Measurements from ENCODE around the gene AMBN. TPM values are rescaled to one million over a fixed set of nuclear protein-coding genes. Genes with fewer than 3 reads are reported as not detected.

AMBN gene
- polyA plus RNA-seq, 1 donor (not counting 4 experiments of a cell fraction or from before 2014, with no cell fraction given), result not detected

DNA sequence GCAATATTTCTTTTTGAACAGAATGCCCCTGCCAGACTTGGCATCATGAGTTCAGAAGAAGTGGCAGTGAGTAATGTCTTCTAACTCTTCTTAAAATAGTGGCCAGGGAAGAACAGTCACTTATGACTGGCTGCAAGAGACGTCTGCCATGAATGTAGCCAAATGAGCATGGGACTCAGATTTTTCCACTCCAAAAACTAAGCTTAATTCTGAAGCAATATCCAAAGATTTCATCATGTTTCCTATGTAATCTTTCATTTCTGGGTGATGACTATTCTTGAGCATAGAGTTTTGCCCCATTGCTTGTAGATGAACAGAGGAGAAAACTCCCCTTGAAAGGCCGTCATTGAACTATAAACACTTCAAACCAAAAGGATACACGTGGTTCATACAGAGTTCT, 11.8 kb downstream of the AMBN start:
- no peaks in the 10 kb centered on the region for H3K27me3 ChIP-seq (ENCODE audit: control insufficient read depth, extremely low read depth, insufficient read depth, low read length)
- no peak overlapping the region for H3K4me3 ChIP-seq (ENCODE audit: control insufficient read depth in 2 of 3, extremely low read depth in 1 of 3, insufficient read depth in 2 of 3, low read depth in 1 of 3, low read length in 3 of 3)
- H3K9ac ChIP-seq (ENCODE audit: control insufficient read depth, extremely low read depth, insufficient read depth, low read length), result no peak overlapping the region
- no peaks in the 10 kb centered on the region for H3K9me1 ChIP-seq (ENCODE audit: control insufficient read depth, extremely low read depth, insufficient read depth, low read length)
- no peak overlapping the region for H2AFZ ChIP-seq (ENCODE audit: control insufficient read depth, low read length)
- no peaks in the 10 kb centered on the region for H3K79me2 ChIP-seq (ENCODE audit: control insufficient read depth, insufficient read depth, low read length)
- dilution Hi-C loops (cut with MboI; ENCODE audit: extremely low pct_ligation_motif_present, low sequenced_read_pairs), result no loop called here
- no peak overlapping the region for H3K27ac ChIP-seq (ENCODE audit: control insufficient read depth, insufficient read depth, low read length)
- H3K4me1 ChIP-seq (ENCODE audit: control insufficient read depth, extremely low read depth, insufficient read depth, low read length), result no peaks in the 10 kb centered on the region
- no peak for TF ChIP-seq EZH2 (IDR thresholded peaks at IDR 0.05; ENCODE audit: low read length)
- TF ChIP-seq, protein P1, sequence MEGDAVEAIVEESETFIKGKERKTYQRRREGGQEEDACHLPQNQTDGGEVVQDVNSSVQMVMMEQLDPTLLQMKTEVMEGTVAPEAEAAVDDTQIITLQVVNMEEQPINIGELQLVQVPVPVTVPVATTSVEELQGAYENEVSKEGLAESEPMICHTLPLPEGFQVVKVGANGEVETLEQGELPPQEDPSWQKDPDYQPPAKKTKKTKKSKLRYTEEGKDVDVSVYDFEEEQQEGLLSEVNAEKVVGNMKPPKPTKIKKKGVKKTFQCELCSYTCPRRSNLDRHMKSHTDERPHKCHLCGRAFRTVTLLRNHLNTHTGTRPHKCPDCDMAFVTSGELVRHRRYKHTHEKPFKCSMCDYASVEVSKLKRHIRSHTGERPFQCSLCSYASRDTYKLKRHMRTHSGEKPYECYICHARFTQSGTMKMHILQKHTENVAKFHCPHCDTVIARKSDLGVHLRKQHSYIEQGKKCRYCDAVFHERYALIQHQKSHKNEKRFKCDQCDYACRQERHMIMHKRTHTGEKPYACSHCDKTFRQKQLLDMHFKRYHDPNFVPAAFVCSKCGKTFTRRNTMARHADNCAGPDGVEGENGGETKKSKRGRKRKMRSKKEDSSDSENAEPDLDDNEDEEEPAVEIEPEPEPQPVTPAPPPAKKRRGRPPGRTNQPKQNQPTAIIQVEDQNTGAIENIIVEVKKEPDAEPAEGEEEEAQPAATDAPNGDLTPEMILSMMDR (optimal IDR thresholded peaks at IDR 0.05 in 1 of 3, IDR thresholded peaks at IDR 0.05 in 1 of 3, conservative IDR thresholded peaks at IDR 0.05 in 1 of 3; ENCODE audit: extremely low read depth in 1 of 3, insufficient read depth in 2 of 3, low read length in 3 of 3), result no peak
- no peaks in the 10 kb centered on the region for H4K20me1 ChIP-seq (ENCODE audit: control insufficient read depth, extremely low read depth, insufficient read depth, low read length)
- no peak for DNase-seq (ENCODE audit: low read depth, low spot score)
- FAIRE-seq, result no peak
- no peaks in the 10 kb centered on the region for H3K9me3 ChIP-seq (ENCODE audit: control insufficient read depth, low read depth, low read length)
- H3K4me2 ChIP-seq (ENCODE audit: control insufficient read depth, extremely low read depth, insufficient read depth, low read depth, low read length), result no peak overlapping the region
- H3K36me3 ChIP-seq (ENCODE audit: control insufficient read depth in 2 of 2, extremely low read depth in 1 of 2, insufficient read depth in 2 of 2, low read length in 2 of 2), result no peaks in the 10 kb centered on the region

DNA sequence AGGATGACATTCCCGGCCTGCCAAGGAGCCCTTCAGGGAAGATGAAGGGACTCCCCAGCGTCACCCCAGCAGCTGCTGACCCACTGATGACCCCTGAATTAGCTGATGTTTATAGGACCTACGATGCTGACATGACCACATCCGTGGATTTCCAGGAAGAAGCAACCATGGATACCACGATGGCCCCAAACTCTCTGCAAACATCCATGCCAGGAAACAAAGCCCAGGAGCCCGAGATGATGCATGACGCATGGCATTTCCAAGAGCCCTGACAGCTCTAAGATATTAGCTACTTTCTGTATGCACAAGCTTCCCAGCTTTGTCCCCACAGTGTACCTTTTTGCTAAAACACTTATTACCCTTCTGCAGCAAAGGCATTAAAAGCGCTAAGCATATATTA, 14.4 kb downstream of the AMBN start:
- DNase-seq (ENCODE audit: low read depth, low spot score) (no peak), FAIRE-seq (no peak)
- Histone ChIP-seq H3K4me1 (ENCODE audit: control insufficient read depth, extremely low read depth, insufficient read depth, low read length) (no peaks in the 10 kb centered on the region), H4K20me1 (ENCODE audit: control insufficient read depth, extremely low read depth, insufficient read depth, low read length) (no peaks in the 10 kb centered on the region), H3K9ac (ENCODE audit: control insufficient read depth, extremely low read depth, insufficient read depth, low read length) (no peak overlapping the region), H3K9me3 (ENCODE audit: control insufficient read depth, low read depth, low read length) (no peaks in the 10 kb centered on the region), H3K27me3 (ENCODE audit: control insufficient read depth, extremely low read depth, insufficient read depth, low read length) (no peaks in the 10 kb centered on the region), H3K9me1 (ENCODE audit: control insufficient read depth, extremely low read depth, insufficient read depth, low read length) (no peaks in the 10 kb centered on the region), H3K4me3 (ENCODE audit: control insufficient read depth in 2 of 3, extremely low read depth in 1 of 3, insufficient read depth in 2 of 3, low read depth in 1 of 3, low read length in 3 of 3) (no peak overlapping the region), H2AFZ (ENCODE audit: control insufficient read depth, low read length) (no peak overlapping the region), H3K36me3 (ENCODE audit: control insufficient read depth in 2 of 2, extremely low read depth in 1 of 2, insufficient read depth in 2 of 2, low read length in 2 of 2) (no peaks in the 10 kb centered on the region), H3K4me2 (ENCODE audit: control insufficient read depth, extremely low read depth, insufficient read depth, low read depth, low read length) (no peak overlapping the region), H3K79me2 (ENCODE audit: control insufficient read depth, insufficient read depth, low read length) (no peaks in the 10 kb centered on the region), H3K27ac (ENCODE audit: control insufficient read depth, insufficient read depth, low read length) (no peak overlapping the region)
- no peak for TF ChIP-seq EZH2 (IDR thresholded peaks at IDR 0.05; ENCODE audit: low read length)
- TF ChIP-seq, protein P1 (optimal IDR thresholded peaks at IDR 0.05 in 1 of 3, IDR thresholded peaks at IDR 0.05 in 1 of 3, conservative IDR thresholded peaks at IDR 0.05 in 1 of 3; ENCODE audit: extremely low read depth in 1 of 3, insufficient read depth in 2 of 3, low read length in 3 of 3), result no peak
- dilution Hi-C loops (cut with MboI; ENCODE audit: extremely low pct_ligation_motif_present, low sequenced_read_pairs), result no loop called here
